ENCODE results near the gene PPP4R3A. TPM values are rescaled to one million over a fixed set of nuclear protein-coding genes. Genes with fewer than 3 reads are reported as not detected.
A peak's percentile ranks its signal among the peaks of the same experiment; 100 is the strongest.

The PPP4R3A gene
- total RNA-seq, 1 donor from 2014 or later = 98.9 TPM

DNA sequence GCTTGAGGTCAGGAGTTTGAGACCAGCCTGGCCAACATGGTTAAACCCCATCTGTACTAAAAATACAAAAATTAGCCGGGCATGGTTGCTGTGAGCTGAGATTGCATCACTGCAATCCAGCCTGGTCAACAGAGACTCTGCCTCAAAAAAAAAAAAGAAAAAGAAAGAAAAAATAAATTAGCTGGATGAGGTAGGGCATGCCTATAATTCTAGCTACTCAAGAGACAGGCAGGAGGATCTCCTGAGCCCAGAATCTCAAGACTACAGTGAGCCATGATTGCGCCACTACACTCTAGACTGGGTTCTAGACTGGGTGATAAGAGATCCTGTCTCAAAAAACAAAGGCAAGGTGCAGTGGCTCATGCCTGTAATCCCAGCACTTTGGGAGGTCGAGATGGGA lies 16.9 kb downstream of the PPP4R3A start:
- Histone ChIP-seq H3K9me3 (ENCODE audit: low read depth) (no peaks in the 10 kb centered on the region), H4K20me1 (ENCODE audit: low read depth) (peaks cover 85% of the 10 kb centered on the region), H2AFZ (replicated peaks) (no peak overlapping the region), H3K27ac (no peak overlapping the region), H3K4me2 (no peak overlapping the region), H3K27me3 (no peaks in the 10 kb centered on the region), H3F3A (ENCODE audit: low read depth) (no peaks in the 10 kb centered on the region), H3K79me2 (ENCODE audit: low read depth) (peaks cover 97% of the 10 kb centered on the region), H3K9ac (no peak overlapping the region), H3K4me1 (no peaks in the 10 kb centered on the region), H3K36me3 (peaks cover 4% of the 10 kb centered on the region), H3K4me3 (no peak overlapping the region)
- peaks cover 9% of the 10 kb centered on the region for H3K4me1 Mint-ChIP-seq
- no peak overlapping the region for H3K4me3 Mint-ChIP-seq
- no peaks in the 10 kb centered on the region for H3K9me3 Mint-ChIP-seq
- H3K27me3 Mint-ChIP-seq (ENCODE audit: insufficient read depth, low read depth) = peaks cover 2% of the 10 kb centered on the region
- no peak overlapping the region for H3K27ac Mint-ChIP-seq
- H3K36me3 Mint-ChIP-seq = peaks cover 6% of the 10 kb centered on the region
- DNase-seq (ENCODE audit: low spot score) = no peak
- TF ChIP-seq, protein P1, sequence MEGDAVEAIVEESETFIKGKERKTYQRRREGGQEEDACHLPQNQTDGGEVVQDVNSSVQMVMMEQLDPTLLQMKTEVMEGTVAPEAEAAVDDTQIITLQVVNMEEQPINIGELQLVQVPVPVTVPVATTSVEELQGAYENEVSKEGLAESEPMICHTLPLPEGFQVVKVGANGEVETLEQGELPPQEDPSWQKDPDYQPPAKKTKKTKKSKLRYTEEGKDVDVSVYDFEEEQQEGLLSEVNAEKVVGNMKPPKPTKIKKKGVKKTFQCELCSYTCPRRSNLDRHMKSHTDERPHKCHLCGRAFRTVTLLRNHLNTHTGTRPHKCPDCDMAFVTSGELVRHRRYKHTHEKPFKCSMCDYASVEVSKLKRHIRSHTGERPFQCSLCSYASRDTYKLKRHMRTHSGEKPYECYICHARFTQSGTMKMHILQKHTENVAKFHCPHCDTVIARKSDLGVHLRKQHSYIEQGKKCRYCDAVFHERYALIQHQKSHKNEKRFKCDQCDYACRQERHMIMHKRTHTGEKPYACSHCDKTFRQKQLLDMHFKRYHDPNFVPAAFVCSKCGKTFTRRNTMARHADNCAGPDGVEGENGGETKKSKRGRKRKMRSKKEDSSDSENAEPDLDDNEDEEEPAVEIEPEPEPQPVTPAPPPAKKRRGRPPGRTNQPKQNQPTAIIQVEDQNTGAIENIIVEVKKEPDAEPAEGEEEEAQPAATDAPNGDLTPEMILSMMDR (IDR thresholded peaks at IDR 0.05) = no peak
- TF ChIP-seq EZH2 (IDR thresholded peaks at IDR 0.05) (no peak), EZH2phosphoT487 (IDR thresholded peaks at IDR 0.05) (no peak)

DNA sequence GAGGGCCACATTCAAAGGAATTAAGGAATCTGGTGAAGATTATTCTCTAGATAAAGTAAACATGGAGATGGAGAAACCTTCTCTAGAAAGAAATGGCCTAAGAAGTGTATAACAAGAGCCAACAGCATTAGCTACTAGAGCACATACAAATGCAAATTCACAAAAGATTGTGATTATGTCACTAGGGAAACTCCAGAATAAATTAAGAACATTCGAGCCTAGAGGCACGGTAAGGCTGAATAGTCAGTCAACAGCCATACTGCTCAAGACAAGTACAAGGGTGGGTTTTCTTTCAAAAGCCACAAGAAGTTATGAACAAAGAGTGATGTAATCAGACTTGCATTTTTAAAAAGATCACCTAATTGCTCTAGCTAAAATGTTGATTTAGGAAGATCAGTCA lies 25.4 kb downstream of the PPP4R3A start:
- no peaks in the 10 kb centered on the region for H3K9me3 ChIP-seq (ENCODE audit: low read depth)
- Mint-ChIP-seq H3K27ac (no peak overlapping the region), H3K4me3 (no peak overlapping the region), H3K9me3 (no peaks in the 10 kb centered on the region), H3K36me3 (peaks cover 41% of the 10 kb centered on the region), H3K4me1 (no peaks in the 10 kb centered on the region), H3K27me3 (ENCODE audit: insufficient read depth, low read depth) (no peaks in the 10 kb centered on the region)
- peaks cover 6% of the 10 kb centered on the region for H3F3A ChIP-seq (ENCODE audit: low read depth)
- no peak overlapping the region for H3K4me2 ChIP-seq
- H3K27me3 ChIP-seq = no peaks in the 10 kb centered on the region
- H3K27ac ChIP-seq = no peak overlapping the region
- no peak for DNase-seq (ENCODE audit: low spot score)
- no peak overlapping the region for H3K9ac ChIP-seq
- H3K36me3 ChIP-seq = peaks cover 33% of the 10 kb centered on the region
- peaks cover 68% of the 10 kb centered on the region for H4K20me1 ChIP-seq (ENCODE audit: low read depth)
- H3K4me3 ChIP-seq = no peak overlapping the region
- no peak overlapping the region for H2AFZ ChIP-seq (replicated peaks)
- H3K4me1 ChIP-seq = no peaks in the 10 kb centered on the region
- H3K79me2 ChIP-seq (ENCODE audit: low read depth) = peaks cover 92% of the 10 kb centered on the region
- no peak for TF ChIP-seq EZH2phosphoT487 (IDR thresholded peaks at IDR 0.05)
- TF ChIP-seq, protein P1 (IDR thresholded peaks at IDR 0.05) = no peak
- TF ChIP-seq EZH2 (IDR thresholded peaks at IDR 0.05) = no peak

DNA sequence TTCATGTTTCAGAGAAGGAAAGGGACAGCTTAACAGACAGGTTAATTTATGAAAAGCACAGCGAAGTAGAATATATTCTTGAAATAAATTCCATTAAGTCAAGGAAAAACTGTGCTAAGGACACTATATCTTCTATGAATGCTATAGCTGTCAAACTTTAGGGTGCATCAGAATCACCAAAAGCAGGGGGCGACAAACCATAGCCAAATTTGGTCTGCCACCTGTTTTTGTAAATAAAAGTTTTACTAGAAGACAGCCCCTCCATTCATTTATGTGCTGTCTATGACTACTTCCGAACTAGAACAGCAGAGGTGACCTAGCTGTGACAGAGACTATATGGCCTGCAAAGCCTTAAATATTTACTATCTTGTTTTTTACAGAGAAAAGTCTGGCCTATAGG lies 25.9 kb downstream of the PPP4R3A start:
- no peaks in the 10 kb centered on the region for H3K9me3 Mint-ChIP-seq
- TF ChIP-seq, protein P1 (IDR thresholded peaks at IDR 0.05) = peak; percentile 39
- no peak for TF ChIP-seq EZH2phosphoT487 (IDR thresholded peaks at IDR 0.05)
- no peak for TF ChIP-seq EZH2 (IDR thresholded peaks at IDR 0.05)
- DNase-seq (ENCODE audit: low spot score) = no peak
- H3K4me1 Mint-ChIP-seq = no peaks in the 10 kb centered on the region
- Histone ChIP-seq H3K4me3 (no peak overlapping the region), H3K27me3 (no peaks in the 10 kb centered on the region), H3K27ac (no peak overlapping the region), H3K79me2 (ENCODE audit: low read depth) (peaks cover 92% of the 10 kb centered on the region), H2AFZ (replicated peaks) (no peak overlapping the region), H3K9me3 (ENCODE audit: low read depth) (no peaks in the 10 kb centered on the region), H3F3A (ENCODE audit: low read depth) (peaks cover 6% of the 10 kb centered on the region), H3K4me2 (no peak overlapping the region), H4K20me1 (ENCODE audit: low read depth) (peaks cover 69% of the 10 kb centered on the region), H3K36me3 (peaks cover 28% of the 10 kb centered on the region), H3K9ac (no peak overlapping the region), H3K4me1 (no peaks in the 10 kb centered on the region)
- no peak overlapping the region for H3K27ac Mint-ChIP-seq
- peaks cover 40% of the 10 kb centered on the region for H3K36me3 Mint-ChIP-seq
- H3K27me3 Mint-ChIP-seq (ENCODE audit: insufficient read depth, low read depth) = no peaks in the 10 kb centered on the region
- H3K4me3 Mint-ChIP-seq = no peak overlapping the region

Data from neural progenitor cell (in vitro differentiated cells).